Rectal smooth muscle tissue (tissue), 1 donor: ENCODE data around the gene ITSN1.
"Not testable (repeated sequence)": the region's sequence is repeated elsewhere in the genome, so short reads cannot be mapped to it uniquely, and the experiment has no call there.

ENCODE experiments used
- H3K27ac ChIP-seq: one replicate; pipeline ENCODE4 v1.7.0; 2013; ENCODE audit warnings: low read depth, low read length, inconsistent platforms
- H3K27me3 ChIP-seq: one replicate; pipeline ENCODE4 v1.7.0; 2013; ENCODE audit warnings: low read length; ENCODE audit not compliant: control insufficient read depth, insufficient read depth
- H3K36me3 ChIP-seq: one replicate; pipeline ENCODE4 v1.7.0; 2013; ENCODE audit warnings: low read length; ENCODE audit not compliant: control insufficient read depth, insufficient read depth
- H3K4me1 ChIP-seq: one replicate; pipeline ENCODE4 v1.7.0; 2013; ENCODE audit warnings: low read length; ENCODE audit not compliant: control insufficient read depth, insufficient read depth
- H3K4me3 ChIP-seq: one replicate; pipeline ENCODE4 v1.7.0; 2013; ENCODE audit warnings: low read length
- H3K9ac ChIP-seq: one replicate; pipeline ENCODE4 v1.7.0; 2013; ENCODE audit warnings: low read length

ITSN1 gene

DNA sequence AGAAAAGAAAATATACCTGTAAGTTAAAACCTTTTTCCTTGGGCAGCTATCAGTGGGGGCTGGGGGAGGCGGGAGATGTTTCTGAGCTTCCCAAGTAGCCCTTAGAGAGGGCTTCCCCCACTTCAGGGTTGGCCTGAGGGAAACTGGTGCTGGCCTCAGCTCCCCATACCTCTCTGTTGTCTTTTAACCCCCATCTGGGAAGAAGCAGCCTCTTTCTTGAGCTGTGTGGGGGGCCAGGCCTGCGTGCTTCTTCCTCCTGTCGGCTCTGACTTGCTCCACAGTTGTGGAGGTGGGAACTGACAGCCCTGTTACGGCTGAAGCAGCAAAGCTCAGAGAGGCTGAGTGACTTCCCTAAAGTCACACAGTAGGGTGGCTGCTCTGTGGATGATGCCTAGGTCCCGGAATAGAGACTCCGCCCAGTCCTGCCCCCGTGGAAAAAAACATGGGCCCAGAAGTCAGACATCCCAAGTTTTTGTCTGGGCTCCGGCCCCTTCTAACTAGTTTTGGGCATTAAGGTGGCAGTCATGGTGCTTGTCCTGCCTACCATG lies 218.1 kb downstream of the ITSN1 start:
- Histone ChIP-seq H3K27ac (no peak overlapping the region), H3K4me3 (no peak overlapping the region), H3K27me3 (no peaks in the 10 kb centered on the region), H3K4me1 (no peaks in the 10 kb centered on the region), H3K36me3 (no peaks in the 10 kb centered on the region), H3K9ac (no peak overlapping the region)

DNA sequence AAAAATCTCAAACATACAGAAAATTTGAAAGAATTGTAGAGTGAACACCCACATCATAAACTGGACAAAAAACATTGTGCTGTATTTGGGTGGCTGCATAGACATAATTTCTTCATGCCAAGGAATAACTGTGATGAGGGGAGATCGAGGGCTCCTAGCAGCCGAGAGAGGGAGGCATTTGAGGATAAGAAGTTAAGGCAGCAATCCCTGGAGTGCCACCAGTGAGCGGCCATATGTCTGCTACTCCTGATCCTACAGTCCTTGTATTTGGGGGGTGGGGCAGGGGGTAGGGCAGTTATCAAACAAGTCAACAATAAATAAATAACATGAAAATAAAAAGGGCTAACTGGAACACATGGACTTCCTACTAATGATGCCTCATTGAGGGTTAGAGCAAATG lies 218.8 kb downstream of the ITSN1 start:
- Histone ChIP-seq H3K27ac (no peak overlapping the region), H3K4me1 (no peaks in the 10 kb centered on the region), H3K4me3 (no peak overlapping the region)

DNA sequence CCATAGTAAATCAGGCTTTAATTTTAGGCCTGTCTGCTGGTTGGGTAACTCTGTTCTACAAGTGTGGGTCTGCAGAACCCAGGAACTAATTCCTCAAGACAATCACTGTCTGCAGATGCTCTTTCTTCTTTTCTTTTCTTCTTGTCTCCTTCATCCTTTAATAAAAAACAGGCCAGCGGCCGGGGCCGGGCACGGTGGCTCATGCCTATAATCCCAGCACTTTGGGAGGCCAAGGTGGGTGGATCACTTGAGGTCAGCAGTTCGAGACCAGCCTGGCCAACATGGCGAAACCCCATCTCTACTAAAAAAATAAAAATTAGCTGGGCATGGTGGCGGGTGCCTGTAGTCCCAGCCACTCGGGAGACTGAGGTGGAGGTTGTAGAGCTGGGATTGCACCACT lies 220.9 kb downstream of the ITSN1 start:
- H3K27me3 ChIP-seq, H3K9ac ChIP-seq, H3K4me1 ChIP-seq, H3K36me3 ChIP-seq, H3K27ac ChIP-seq, H3K4me3 ChIP-seq: not testable (repeated sequence)

More for the DNA sequence above, 218.8 kb downstream of the ITSN1 start:
- Histone ChIP-seq H3K27me3 (no peaks in the 10 kb centered on the region), H3K9ac (no peak overlapping the region), H3K36me3 (no peaks in the 10 kb centered on the region)

DNA sequence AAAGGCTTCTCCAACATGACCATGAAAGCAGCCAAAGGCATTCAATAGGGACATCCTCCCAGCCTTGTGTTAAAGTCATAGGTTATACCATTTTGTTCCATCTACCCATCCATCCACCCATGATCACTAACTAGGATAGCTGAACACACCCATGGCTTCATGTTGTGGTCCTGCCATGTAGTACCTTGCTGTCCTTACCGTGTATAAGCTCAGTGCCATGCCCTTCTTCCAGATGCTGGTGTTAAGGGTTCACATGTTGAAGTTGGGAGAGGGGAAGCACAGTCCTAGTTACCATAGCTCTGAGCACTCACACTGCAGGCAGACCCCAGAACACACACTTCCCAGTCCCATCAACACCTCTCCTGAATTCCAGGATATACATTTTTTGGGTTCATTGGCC lies 221.8 kb downstream of the ITSN1 start:
- H3K9ac ChIP-seq, result no peak overlapping the region
- H3K36me3 ChIP-seq, result no peaks in the 10 kb centered on the region
- no peak overlapping the region for H3K4me3 ChIP-seq
- no peak overlapping the region for H3K27ac ChIP-seq
- no peaks in the 10 kb centered on the region for H3K4me1 ChIP-seq
- H3K27me3 ChIP-seq, result no peaks in the 10 kb centered on the region

DNA sequence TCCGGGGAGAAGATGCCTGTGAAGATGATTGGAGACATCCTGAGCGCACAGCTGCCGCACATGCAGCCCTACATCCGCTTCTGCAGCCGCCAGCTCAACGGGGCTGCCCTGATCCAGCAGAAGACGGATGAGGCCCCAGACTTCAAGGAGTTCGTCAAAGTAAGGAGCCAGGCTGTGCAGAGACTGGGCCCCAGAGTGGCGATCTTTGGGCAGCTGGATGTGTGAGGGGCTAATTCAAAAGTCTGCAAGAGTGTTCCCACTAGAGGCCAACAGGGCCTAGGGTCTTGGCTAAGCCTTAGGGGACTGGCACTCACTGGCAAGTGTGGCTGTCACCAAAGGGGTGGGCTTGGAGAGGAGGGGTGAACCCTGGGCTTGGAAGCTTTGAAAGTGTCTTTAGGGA lies 222.9 kb downstream of the ITSN1 start:
- Histone ChIP-seq H3K36me3 (no peaks in the 10 kb centered on the region), H3K9ac (no peak overlapping the region), H3K27ac (no peak overlapping the region), H3K4me1 (no peaks in the 10 kb centered on the region), H3K4me3 (no peak overlapping the region), H3K27me3 (no peaks in the 10 kb centered on the region)

DNA sequence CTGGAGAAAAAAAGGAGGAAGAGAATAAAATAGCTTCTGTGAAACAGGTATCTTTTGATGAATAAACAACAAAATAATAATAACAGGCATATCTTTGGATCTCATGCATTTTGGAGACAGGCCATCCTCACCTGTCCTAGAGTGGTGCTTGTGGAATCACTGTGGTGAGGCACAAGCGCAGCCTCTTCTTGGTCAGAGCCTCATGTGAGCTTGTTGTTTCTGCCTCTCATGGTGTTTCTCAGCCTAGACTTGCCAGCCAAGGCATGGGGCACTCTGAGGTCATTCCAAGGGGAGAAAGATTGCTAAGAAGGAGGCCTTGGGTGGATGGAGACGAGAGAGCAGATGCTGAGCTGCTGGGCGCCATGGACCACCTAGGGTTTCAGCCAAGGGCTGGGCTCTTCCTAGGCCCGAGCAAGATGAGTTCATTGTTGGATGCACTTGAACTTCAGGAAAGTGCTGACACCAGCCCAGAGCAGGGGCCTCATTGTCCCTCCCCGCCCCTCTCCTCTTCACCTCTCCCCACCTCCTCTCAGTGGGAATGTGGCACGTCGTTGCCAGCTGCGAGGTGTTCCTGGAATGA lies 223.8 kb downstream of the ITSN1 start:
- Histone ChIP-seq H3K36me3 (no peaks in the 10 kb centered on the region), H3K4me1 (no peaks in the 10 kb centered on the region), H3K27ac (no peak overlapping the region), H3K27me3 (no peaks in the 10 kb centered on the region), H3K9ac (no peak overlapping the region), H3K4me3 (no peak overlapping the region)

DNA sequence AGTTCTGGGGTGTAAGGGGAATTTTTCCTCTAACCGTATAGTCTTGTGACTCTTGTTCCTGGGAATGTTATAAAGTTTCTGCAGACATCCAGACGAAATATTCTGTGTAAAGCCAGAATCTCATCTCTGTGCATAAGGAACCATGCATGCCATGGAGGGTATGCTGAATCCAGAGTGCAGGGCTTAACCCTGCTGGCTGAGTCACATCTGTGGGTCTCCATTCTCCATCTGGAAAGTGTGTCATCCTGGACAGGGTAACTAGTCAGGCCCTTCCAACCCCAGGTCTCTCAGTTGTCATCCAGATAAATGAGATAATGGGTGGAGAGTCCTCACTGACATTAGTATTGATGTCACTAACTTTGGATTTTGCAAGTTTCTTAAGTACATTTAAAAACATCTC lies 224.5 kb downstream of the ITSN1 start:
- H3K4me3 ChIP-seq, result no peak overlapping the region
- H3K36me3 ChIP-seq, result no peaks in the 10 kb centered on the region
- no peaks in the 10 kb centered on the region for H3K27me3 ChIP-seq
- no peak overlapping the region for H3K9ac ChIP-seq
- no peaks in the 10 kb centered on the region for H3K4me1 ChIP-seq
- H3K27ac ChIP-seq, result no peak overlapping the region

DNA sequence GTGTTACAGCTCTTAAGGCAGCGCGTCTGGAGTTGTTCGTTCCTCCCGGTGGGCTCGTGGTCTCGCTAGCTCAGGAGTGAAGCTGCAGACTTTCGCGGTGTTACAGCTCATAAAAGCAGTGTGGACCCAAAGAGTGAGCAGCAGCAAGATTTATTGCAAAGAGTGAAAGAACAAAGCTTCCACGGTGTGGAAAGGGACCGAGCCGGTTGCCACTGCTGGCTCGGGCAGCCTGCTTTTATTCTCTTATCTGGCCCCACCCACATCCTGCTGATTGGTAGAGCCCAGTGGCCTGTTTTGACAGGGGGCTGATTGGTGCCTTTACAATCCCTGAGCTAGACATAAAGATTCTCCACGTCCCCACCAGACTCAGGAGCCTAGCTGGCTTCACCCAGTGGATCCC lies 225.6 kb downstream of the ITSN1 start:
- not testable (repeated sequence) for H3K4me3 ChIP-seq, H3K27ac ChIP-seq, H3K27me3 ChIP-seq, H3K9ac ChIP-seq, H3K36me3 ChIP-seq, H3K4me1 ChIP-seq

DNA sequence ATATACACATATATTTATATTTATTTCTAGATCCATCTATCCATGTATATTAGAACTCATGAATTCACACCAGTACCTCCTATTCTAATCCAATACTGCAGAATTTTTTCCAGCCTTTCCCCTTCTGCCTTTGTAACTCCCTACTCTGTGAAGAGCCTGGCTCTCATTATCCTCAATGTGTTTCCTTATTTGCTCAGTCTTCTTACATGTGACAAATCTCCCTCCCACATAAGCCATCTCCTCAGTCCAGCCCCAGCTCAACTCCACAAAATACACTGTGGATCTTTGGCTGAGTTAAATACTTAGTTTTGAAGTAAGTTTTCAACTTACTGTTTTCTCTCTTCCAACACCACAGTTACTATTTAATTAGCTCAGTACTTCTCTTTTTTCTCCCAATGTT lies 227.6 kb downstream of the ITSN1 start:
- Histone ChIP-seq H3K9ac (no peak overlapping the region), H3K27ac (no peak overlapping the region), H3K4me1 (no peaks in the 10 kb centered on the region)

DNA sequence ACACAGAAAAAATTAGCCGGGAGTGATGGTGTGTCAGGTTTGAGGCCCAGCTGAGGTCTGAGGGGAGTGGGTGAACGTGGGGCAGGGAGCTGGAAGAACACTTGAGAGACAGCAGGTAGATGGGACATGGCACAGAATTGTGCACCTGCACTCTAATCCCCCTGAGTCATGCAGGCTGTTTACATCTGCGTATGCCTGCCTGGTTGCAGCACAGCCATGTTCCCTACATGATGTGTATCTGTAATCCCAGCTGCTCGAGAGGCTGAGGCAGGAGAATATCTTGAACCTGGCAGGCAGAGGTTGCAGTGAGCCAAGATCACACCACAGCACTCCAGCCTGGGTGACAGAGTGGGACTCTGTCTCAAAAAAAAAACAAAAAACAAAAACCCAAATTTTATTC lies 228.5 kb downstream of the ITSN1 start:
- Histone ChIP-seq H3K4me1 (no peaks in the 10 kb centered on the region), H3K36me3 (no peaks in the 10 kb centered on the region), H3K27ac (no peak overlapping the region), H3K27me3 (no peaks in the 10 kb centered on the region), H3K9ac (no peak overlapping the region), H3K4me3 (no peak overlapping the region)

More for the DNA sequence above, 227.6 kb downstream of the ITSN1 start:
- Histone ChIP-seq H3K36me3 (no peaks in the 10 kb centered on the region), H3K4me3 (no peak overlapping the region), H3K27me3 (no peaks in the 10 kb centered on the region)

DNA sequence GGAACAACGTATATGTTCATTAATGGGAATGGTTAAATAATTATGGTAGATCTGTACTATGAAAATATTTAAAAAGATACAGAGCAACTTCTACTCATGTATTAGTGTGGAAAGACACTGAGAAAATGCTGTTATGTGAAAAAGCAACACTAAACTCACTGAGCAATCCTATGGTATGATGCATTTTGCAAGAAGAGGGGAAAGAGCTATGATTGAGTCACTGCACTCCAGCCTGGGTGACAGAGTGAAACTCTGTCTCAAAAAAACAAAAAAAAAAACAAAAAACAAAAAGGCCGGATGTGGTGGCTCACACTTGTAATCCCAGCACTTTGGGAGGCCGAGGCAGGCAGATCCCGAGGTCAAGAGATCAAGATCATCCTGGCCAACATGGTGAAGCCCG lies 228.9 kb downstream of the ITSN1 start:
- H3K4me3 ChIP-seq, result no peak overlapping the region
- no peaks in the 10 kb centered on the region for H3K36me3 ChIP-seq
- H3K27ac ChIP-seq, result no peak overlapping the region
- H3K27me3 ChIP-seq, result no peaks in the 10 kb centered on the region
- H3K9ac ChIP-seq, result no peak overlapping the region
- H3K4me1 ChIP-seq, result no peaks in the 10 kb centered on the region

DNA sequence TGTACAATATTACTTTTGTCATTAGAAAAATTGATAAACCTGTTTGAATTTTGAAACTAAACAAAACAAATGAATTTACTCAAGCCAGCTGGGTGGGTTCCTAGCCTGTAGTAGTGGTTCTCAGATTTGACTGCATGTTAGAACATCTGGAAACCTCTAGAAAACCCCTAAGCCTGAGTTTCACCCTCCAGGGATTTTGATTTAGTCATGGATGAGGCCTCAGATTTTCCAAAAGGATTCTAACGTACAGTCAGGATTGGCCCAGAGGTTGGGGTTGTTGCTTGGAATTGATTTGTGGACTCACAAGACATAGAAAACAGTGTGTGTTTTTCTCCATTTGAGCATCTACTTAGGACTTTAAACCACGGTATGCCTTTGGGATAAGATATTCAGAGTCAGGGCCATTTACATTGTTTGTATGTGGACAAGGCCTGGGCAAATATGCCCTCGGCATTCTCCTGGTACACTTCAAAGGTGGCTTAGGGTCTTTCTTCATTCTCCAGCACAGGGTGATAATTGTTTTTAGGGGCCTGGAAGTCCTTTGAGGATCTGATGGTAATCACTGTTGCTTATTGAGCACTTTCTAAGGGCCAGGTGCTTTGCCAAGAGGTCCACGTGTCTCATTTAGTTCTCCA lies 230.7 kb downstream of the ITSN1 start:
- H3K4me3 ChIP-seq, result no peak overlapping the region
- no peak overlapping the region for H3K27ac ChIP-seq
- no peaks in the 10 kb centered on the region for H3K4me1 ChIP-seq
- no peak overlapping the region for H3K9ac ChIP-seq
- no peaks in the 10 kb centered on the region for H3K27me3 ChIP-seq
- H3K36me3 ChIP-seq, result no peaks in the 10 kb centered on the region

DNA sequence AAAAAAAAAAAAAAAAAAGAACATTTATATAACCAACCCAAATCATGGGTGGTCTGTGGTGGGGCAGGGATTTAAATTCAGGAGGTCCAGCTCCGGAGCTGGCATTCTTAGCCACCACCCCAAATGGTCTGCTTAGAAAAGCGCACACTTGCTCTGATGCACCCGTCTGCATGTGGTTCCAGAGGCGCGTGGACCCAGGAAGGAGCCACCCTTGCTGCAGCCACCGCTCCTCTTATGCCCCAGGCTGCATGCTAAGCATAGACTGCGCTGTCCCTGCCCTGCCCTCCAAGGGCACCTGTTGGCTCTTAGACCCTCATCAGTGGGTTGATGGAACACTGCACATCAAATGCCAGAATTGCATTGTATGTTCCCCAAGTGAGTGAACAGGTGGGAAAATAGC lies 231.9 kb downstream of the ITSN1 start:
- Histone ChIP-seq H3K9ac (no peak overlapping the region), H3K36me3 (no peaks in the 10 kb centered on the region), H3K4me3 (no peak overlapping the region), H3K4me1 (no peaks in the 10 kb centered on the region), H3K27ac (no peak overlapping the region), H3K27me3 (no peaks in the 10 kb centered on the region)
